HEK293T (cell line): ENCODE measurements around the gene ATP2C1.

ENCODE experiments used
- BHLHE40 ChIP-seq: fragments of 450-650 bp; IDR thresholded peaks from 2 replicates; pipeline ENCODE4 v1.6.1; 2016; ENCODE audit warnings: mild to moderate bottlenecking, moderate library complexity, borderline replicate concordance
- ELF4 ChIP-seq: fragments of 450-650 bp; IDR thresholded peaks from 2 replicates; pipeline ENCODE4 v1.6.1; 2017; ENCODE audit warnings: antibody characterized with exemption
- FOXA1 ChIP-seq: fragments of 450-650 bp; IDR thresholded peaks from 2 replicates; pipeline ENCODE4 v1.6.1; 2016; ENCODE audit warnings: mild to moderate bottlenecking
- FOXK2 ChIP-seq: fragments of 450-650 bp; IDR thresholded peaks from 2 replicates; pipeline ENCODE4 v1.6.1; 2016; ENCODE audit warnings: mild to moderate bottlenecking
- FOXM1 ChIP-seq: fragments of 450-650 bp; IDR thresholded peaks from 2 replicates; pipeline ENCODE4 v1.6.1; 2017; ENCODE audit warnings: mild to moderate bottlenecking, borderline replicate concordance
- HDGF ChIP-seq: fragments of 450-650 bp; IDR thresholded peaks from 2 replicates; pipeline ENCODE4 v1.6.1; 2017; ENCODE audit warnings: antibody characterized with exemption, borderline replicate concordance
- LEF1 ChIP-seq: fragments of 450-650 bp; IDR thresholded peaks from 2 replicates; pipeline ENCODE4 v1.6.1; 2017; ENCODE audit warnings: mild to moderate bottlenecking, borderline replicate concordance
- SUZ12 ChIP-seq: fragments of 450-650 bp; IDR thresholded peaks from 2 replicates; pipeline ENCODE4 v1.6.1; 2016; ENCODE audit warnings: mild to moderate bottlenecking

GRCh38 chr3:130946882-130947281 is 53.0 kb downstream of the ATP2C1 start:
- TF ChIP-seq BHLHE40: no peak
- no peak for TF ChIP-seq FOXM1
- no peak for TF ChIP-seq FOXA1
- no peak for TF ChIP-seq FOXK2
- no peak for TF ChIP-seq SUZ12
- TF ChIP-seq LEF1: no peak
- TF ChIP-seq ELF4: no peak
- no peak for TF ChIP-seq HDGF
